ENCODE measurements around the gene ADD2. TPM values are rescaled to one million over a fixed set of nuclear protein-coding genes. Genes with fewer than 3 reads are reported as not detected.

Gene ADD2
- total and polyA plus RNA-seq, 4 donors, result 0.08 to 156 (median 0.16) TPM; not detected in 1

DNA sequence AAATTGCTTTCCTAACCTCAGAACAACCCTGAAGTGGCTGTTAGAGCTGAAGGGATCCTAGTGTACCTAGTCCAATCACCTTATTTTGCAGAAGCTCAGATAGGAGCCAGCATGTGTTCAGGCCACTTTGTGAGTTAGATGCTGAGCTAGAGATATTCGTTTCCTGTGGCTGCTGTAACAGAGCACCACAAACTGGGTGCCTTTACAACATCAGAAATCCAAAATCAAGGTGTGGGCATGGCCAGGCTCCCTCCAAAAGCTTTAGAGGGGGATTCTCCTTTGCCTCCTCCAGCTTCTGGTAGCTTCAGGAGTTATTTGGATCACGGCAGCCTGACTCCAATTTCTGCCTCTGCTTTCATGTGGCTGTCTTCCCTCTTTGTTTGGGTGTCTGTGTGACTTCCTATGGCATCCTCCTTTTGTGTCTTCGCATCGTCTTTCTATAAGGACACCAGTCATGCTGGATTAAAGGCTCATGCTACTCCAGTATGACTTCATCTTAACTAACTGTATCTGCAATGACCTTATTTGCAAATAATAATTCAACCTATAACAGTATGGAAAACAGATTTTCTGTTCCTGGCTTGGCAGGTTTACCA lies 128.1 kb downstream of the ADD2 start:
- no peak overlapping the region for H3K9ac ChIP-seq (ENCODE audit: low read depth in 1 of 2, low read length in 2 of 2)
- no peak overlapping the region for H3K4me3 ChIP-seq (ENCODE audit: low read depth in 1 of 3, low read length in 3 of 3)
- peaks cover 0 to 9% (median 0%) of the 10 kb centered on the region in 4 donors for H3K27me3 ChIP-seq (ENCODE audit: control insufficient read depth in 4 of 4, insufficient read depth in 4 of 4, low read length in 3 of 4)
- no peaks in the 10 kb centered on the region for H3K36me3 ChIP-seq (ENCODE audit: control insufficient read depth in 4 of 4, insufficient read depth in 3 of 4, low read depth in 1 of 4, low read length in 3 of 4)
- H3K4me1 ChIP-seq (ENCODE audit: control insufficient read depth in 4 of 4, insufficient read depth in 4 of 4, low read length in 3 of 4), result no peaks in the 10 kb centered on the region
- DNase-seq (ENCODE audit: low spot score), result no peak
- TF ChIP-seq EGR1 (IDR thresholded peaks at IDR 0.05; ENCODE audit: low read depth in 2 of 2), result no peak
- TF ChIP-seq HNF4A (conservative IDR thresholded peaks at IDR 0.05), result no peak
- no peak for TF ChIP-seq RAD21 (IDR thresholded peaks at IDR 0.05)
- no peak for TF ChIP-seq YY1 (IDR thresholded peaks at IDR 0.05)
- H3K9me3 ChIP-seq (ENCODE audit: control insufficient read depth in 4 of 4, low read length in 3 of 4), result no peaks in the 10 kb centered on the region
- 70% methylated on average over 4 of the region's 4 CpGs for WGBS
- H3K27ac ChIP-seq (ENCODE audit: low read depth in 1 of 2, low read length in 2 of 2), result no peak overlapping the region

DNA sequence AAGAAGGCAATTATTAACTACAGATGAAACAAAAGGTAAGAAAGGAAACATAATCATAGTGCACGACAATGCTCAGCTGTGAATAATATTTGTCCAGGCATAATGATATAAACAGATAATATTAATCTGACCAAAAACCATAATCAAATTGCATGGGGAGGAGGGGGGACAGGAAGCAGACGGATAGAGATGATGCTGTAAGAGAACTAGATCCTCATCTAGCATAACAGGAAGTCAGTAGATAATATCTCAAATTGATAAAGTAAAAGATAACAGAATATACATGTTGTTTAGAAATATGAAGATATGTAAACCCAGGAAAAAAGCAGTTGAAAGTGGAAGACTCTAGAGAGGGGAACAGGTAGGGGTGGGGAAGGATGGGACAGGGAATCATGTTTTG lies 129.4 kb downstream of the ADD2 start:
- no peak for DNase-seq (ENCODE audit: low spot score)
- WGBS, result 70% methylated on average over 2 of the region's 2 CpGs
- Histone ChIP-seq H3K4me3 (ENCODE audit: low read depth in 1 of 3, low read length in 3 of 3) (no peak overlapping the region), H3K9me3 (ENCODE audit: control insufficient read depth in 4 of 4, low read length in 3 of 4) (peaks cover 0 to 5% (median 1%) of the 10 kb centered on the region in 4 donors), H3K36me3 (ENCODE audit: control insufficient read depth in 4 of 4, insufficient read depth in 3 of 4, low read depth in 1 of 4, low read length in 3 of 4) (no peaks in the 10 kb centered on the region), H3K9ac (ENCODE audit: low read depth in 1 of 2, low read length in 2 of 2) (no peak overlapping the region), H3K4me1 (ENCODE audit: control insufficient read depth in 4 of 4, insufficient read depth in 4 of 4, low read length in 3 of 4) (no peaks in the 10 kb centered on the region), H3K27ac (ENCODE audit: low read depth in 1 of 2, low read length in 2 of 2) (no peak overlapping the region), H3K27me3 (ENCODE audit: control insufficient read depth in 4 of 4, insufficient read depth in 4 of 4, low read length in 3 of 4) (peaks cover 0 to 9% (median 0%) of the 10 kb centered on the region in 4 donors)
- TF ChIP-seq NR2F2 (IDR thresholded peaks at IDR 0.05), result no peak
- TF ChIP-seq HNF4G (IDR thresholded peaks at IDR 0.05), result no peak
- TF ChIP-seq SP1 (IDR thresholded peaks at IDR 0.05), result no peak
- TF ChIP-seq, protein P1, sequence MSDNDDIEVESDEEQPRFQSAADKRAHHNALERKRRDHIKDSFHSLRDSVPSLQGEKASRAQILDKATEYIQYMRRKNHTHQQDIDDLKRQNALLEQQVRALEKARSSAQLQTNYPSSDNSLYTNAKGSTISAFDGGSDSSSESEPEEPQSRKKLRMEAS (IDR thresholded peaks at IDR 0.05), result no peak
- TF ChIP-seq FOXA2 (IDR thresholded peaks at IDR 0.05), result no peak
- no peak for TF ChIP-seq GABPA (IDR thresholded peaks at IDR 0.05 in 1 of 2, conservative IDR thresholded peaks at IDR 0.05 in 1 of 2)
- TF ChIP-seq, protein P2, sequence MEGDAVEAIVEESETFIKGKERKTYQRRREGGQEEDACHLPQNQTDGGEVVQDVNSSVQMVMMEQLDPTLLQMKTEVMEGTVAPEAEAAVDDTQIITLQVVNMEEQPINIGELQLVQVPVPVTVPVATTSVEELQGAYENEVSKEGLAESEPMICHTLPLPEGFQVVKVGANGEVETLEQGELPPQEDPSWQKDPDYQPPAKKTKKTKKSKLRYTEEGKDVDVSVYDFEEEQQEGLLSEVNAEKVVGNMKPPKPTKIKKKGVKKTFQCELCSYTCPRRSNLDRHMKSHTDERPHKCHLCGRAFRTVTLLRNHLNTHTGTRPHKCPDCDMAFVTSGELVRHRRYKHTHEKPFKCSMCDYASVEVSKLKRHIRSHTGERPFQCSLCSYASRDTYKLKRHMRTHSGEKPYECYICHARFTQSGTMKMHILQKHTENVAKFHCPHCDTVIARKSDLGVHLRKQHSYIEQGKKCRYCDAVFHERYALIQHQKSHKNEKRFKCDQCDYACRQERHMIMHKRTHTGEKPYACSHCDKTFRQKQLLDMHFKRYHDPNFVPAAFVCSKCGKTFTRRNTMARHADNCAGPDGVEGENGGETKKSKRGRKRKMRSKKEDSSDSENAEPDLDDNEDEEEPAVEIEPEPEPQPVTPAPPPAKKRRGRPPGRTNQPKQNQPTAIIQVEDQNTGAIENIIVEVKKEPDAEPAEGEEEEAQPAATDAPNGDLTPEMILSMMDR (IDR thresholded peaks at IDR 0.05; ENCODE audit: low read depth, low read length, missing input control), result no peak
- TF ChIP-seq YY1 (IDR thresholded peaks at IDR 0.05), result no peak
- TF ChIP-seq, protein P3, sequence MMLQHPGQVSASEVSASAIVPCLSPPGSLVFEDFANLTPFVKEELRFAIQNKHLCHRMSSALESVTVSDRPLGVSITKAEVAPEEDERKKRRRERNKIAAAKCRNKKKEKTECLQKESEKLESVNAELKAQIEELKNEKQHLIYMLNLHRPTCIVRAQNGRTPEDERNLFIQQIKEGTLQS (IDR thresholded peaks at IDR 0.05), result no peak
- no peak for TF ChIP-seq FOXA1 (IDR thresholded peaks at IDR 0.05)
- no peak for TF ChIP-seq TAF1 (conservative IDR thresholded peaks at IDR 0.05)
- TF ChIP-seq, protein P4, sequence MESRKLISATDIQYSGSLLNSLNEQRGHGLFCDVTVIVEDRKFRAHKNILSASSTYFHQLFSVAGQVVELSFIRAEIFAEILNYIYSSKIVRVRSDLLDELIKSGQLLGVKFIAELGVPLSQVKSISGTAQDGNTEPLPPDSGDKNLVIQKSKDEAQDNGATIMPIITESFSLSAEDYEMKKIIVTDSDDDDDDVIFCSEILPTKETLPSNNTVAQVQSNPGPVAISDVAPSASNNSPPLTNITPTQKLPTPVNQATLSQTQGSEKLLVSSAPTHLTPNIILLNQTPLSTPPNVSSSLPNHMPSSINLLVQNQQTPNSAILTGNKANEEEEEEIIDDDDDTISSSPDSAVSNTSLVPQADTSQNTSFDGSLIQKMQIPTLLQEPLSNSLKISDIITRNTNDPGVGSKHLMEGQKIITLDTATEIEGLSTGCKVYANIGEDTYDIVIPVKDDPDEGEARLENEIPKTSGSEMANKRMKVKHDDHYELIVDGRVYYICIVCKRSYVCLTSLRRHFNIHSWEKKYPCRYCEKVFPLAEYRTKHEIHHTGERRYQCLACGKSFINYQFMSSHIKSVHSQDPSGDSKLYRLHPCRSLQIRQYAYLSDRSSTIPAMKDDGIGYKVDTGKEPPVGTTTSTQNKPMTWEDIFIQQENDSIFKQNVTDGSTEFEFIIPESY (IDR thresholded peaks at IDR 0.05), result no peak
- no peak for TF ChIP-seq RXRA (IDR thresholded peaks at IDR 0.05)
- TF ChIP-seq, protein P5, sequence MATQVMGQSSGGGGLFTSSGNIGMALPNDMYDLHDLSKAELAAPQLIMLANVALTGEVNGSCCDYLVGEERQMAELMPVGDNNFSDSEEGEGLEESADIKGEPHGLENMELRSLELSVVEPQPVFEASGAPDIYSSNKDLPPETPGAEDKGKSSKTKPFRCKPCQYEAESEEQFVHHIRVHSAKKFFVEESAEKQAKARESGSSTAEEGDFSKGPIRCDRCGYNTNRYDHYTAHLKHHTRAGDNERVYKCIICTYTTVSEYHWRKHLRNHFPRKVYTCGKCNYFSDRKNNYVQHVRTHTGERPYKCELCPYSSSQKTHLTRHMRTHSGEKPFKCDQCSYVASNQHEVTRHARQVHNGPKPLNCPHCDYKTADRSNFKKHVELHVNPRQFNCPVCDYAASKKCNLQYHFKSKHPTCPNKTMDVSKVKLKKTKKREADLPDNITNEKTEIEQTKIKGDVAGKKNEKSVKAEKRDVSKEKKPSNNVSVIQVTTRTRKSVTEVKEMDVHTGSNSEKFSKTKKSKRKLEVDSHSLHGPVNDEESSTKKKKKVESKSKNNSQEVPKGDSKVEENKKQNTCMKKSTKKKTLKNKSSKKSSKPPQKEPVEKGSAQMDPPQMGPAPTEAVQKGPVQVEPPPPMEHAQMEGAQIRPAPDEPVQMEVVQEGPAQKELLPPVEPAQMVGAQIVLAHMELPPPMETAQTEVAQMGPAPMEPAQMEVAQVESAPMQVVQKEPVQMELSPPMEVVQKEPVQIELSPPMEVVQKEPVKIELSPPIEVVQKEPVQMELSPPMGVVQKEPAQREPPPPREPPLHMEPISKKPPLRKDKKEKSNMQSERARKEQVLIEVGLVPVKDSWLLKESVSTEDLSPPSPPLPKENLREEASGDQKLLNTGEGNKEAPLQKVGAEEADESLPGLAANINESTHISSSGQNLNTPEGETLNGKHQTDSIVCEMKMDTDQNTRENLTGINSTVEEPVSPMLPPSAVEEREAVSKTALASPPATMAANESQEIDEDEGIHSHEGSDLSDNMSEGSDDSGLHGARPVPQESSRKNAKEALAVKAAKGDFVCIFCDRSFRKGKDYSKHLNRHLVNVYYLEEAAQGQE (IDR thresholded peaks at IDR 0.05), result no peak

Measured in liver (tissue), 9 donors.